ENCODE measurements around the gene DBNDD1. TPM values are rescaled to one million over a fixed set of nuclear protein-coding genes. Genes with fewer than 3 reads are reported as not detected.
A peak's percentile ranks its signal among the peaks of the same experiment; 100 is the strongest.
"Not testable (repeated sequence)": the region's sequence is repeated elsewhere in the genome, so short reads cannot be mapped to it uniquely, and the experiment has no call there.

The DBNDD1 gene
- total RNA-seq, 1 experiment from 2014 or later: 10.8 TPM

DNA sequence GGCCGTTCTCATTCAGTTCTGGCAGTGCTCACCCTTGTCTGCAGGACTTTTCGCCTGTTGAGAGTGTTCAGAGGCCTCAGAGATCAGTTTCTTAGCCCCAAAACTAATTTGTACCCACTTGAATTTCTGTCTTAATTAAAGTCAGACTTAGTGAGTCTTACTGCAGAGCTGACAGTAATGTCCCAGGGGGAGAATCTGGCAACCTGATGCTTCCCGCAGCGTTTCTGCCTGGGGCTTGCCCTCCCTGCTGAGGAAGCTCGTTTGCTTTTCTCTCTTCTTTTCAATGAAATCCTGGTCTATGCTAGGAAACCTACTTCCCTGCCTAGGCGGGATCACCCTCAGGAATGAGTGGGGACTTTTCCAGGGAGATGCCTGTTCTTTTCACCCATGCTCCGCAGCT lies 25.3 kb downstream of the DBNDD1 start:
- no peak for DNase-seq (ENCODE audit: low read depth)

GRCh38 chr16:89993377-89993776 lies 25.9 kb downstream of the DBNDD1 start:
- DNase-seq (ENCODE audit: low read depth): no peak

- DNase-seq (ENCODE audit: low read depth): no peak
Measured at GRCh38 chr16:89990799-89991198, 28.5 kb downstream of the DBNDD1 start.

DNA sequence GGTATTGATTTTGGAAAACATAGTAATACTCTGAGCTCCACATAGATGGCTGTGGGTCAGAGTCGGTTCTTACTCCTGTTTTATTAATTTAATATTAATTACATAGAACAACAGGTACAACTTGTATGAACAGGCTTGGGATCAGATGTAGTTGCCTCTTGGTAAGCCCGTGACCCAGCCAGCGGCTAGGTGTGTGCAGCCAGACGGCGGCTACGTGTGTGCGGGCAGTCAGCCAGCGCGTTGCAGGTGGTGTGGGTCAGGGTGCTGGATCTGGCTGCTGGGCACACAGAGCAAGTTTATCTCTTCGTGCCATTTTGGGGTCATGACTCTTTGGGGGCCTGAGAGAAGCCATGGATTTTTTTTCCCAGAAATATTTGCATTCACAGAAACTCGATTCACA lies 30.3 kb downstream of the DBNDD1 start:
- DNase-seq (ENCODE audit: low read depth): no peak

DNA sequence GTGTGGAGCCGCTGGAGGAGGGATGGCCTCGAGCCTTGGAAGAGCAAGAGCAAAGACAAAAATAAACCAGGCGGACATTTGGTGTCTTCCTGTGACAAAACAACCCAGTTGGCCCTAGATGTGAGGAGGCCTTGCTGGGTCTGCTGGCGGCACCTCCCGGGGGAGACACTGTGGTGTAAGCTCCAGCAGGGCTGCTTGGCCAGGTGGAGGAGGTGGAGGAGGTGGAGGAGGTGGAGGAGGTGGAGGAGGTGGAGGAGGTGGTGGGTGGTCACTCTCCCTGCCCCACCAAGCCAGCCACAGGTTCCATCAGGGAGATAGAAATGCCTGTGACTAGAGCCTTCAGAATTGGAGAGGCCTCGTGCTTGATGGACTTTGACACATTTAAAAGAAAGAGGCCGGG lies 32.1 kb downstream of the DBNDD1 start:
- no peak for DNase-seq (ENCODE audit: low read depth)

DNA sequence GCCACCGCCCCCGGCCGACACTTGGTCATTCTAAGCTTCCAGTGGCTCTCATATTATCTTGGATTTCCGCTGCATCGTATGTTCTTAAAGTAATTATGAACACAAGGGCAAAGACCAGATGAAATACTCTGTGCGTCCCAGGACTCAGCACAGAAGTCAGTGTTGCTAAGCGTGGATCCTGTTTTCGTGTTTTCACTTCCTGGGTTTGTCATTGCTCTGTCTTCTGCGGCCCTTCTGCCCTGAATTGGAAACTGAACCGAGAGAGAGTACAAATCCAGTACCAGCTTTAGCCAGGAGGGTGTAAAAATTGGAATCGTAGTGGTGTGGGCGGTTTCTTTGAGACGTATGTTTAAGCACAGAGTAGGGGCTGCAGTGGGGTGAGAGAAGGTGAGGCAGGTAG lies 32.7 kb downstream of the DBNDD1 start:
- no peak for DNase-seq (ENCODE audit: low read depth)

GRCh38 chr16:89985219-89985618 lies 34.0 kb downstream of the DBNDD1 start:
- DNase-seq (ENCODE audit: low read depth): no peak

DNA sequence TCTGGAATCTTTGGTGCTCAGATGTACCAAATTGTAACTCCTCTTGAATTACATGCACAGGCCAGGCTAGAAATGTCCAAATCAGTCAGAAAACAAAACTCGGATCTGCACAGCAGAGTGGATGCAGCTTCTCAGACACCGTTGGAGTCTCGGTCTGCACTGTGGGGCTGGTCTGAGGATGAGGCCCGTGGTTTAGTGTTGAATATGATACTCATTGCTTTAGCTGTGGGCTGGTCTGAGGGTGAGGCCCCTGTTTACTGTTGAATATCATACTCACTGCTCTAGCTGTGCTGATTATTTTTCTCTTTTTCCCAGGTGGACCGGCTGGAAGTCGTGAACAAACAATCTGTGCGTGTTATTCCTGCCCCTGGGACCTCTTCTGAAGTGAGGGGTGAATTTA lies 35.0 kb downstream of the DBNDD1 start:
- no peak for DNase-seq (ENCODE audit: low read depth)

DNA sequence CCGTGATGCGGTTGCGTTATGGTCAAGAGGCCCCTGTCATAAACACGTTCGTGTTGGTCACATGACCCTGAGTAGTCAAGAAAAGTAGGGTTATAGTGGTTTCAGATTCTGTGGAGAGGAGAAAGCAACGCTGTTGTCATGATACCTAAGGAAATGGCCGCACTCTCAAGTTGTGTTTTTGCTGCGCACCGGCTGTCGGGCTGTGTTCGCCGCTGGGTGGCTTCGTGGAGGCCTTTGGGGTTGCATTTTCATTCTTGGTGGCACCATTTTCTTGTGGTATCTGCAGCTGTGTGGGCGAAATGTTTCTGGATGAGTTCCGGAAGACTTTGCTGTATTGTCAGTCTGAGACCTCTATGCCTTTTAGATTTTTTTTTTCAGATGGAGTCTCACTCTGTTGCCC lies 35.7 kb downstream of the DBNDD1 start:
- DNase-seq (ENCODE audit: low read depth): no peak

GRCh38 chr16:89982318-89982717 lies 36.9 kb downstream of the DBNDD1 start:
- DNase-seq (ENCODE audit: low read depth): no peak

GRCh38 chr16:89981414-89981813 lies 37.8 kb downstream of the DBNDD1 start:
- DNase-seq (ENCODE audit: low read depth): no peak

- DNase-seq (ENCODE audit: low read depth): no peak
Measured at GRCh38 chr16:89974870-89975269, 44.4 kb downstream of the DBNDD1 start.

DNA sequence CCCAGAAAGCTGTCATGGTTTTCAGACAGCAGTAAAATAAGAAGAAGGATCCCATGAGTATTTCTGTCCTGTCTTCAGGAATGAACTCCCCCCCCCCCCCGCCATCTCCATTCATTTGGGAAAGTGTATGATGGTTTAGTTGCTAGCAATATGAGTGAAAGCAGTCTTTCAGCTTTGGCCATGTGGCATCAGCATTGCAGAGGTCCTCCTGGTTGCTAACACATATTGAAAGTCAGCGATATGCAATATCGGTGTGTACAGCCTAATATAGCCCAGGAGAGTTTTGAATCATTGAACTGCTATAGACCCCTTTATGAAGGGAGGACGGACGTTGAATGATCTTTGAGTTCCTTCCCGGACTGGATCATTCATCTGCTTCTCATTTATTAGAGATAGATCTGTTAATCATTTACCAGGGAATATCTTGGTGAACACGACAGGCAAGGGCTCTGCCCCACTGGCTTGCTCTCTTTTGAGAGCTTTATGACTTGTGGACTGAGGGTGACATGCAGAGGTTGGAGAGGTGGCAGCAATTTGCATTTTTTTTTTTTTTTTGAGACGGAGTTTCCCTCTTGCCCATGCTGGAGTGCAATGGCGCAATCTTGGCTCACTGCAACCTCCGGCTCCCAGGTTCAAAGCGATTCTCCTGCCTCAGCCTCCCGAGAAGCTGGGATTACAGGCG lies 45.5 kb downstream of the DBNDD1 start:
- no peak for DNase-seq (ENCODE audit: low read depth)

DNA sequence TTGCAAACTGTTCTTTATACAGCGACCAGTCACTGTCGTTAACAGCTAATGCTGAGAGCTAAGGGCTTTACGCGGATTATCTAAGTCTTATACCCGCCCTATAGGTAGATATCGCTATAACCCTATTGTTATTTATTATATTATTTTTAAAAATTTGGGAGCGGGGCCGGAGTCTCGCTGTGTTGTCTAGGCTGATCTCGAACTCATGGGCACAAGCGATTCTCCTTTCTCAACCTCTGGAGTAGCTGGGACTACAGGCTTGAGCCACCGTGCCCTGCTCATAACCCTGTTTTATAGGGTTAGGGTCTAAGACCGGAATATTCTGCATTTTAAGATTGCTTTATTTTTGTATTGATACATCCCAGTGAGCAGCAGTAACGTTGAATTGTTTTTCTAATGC lies 46.0 kb downstream of the DBNDD1 start:
- no peak for DNase-seq (ENCODE audit: low read depth)

GRCh38 chr16:89972244-89973234 lies 46.7 kb downstream of the DBNDD1 start:
- peak; percentile 88 for DNase-seq (ENCODE audit: low read depth)

- DNase-seq (ENCODE audit: low read depth): no peak
Measured at GRCh38 chr16:89971495-89972243, 47.6 kb downstream of the DBNDD1 start.

DNA sequence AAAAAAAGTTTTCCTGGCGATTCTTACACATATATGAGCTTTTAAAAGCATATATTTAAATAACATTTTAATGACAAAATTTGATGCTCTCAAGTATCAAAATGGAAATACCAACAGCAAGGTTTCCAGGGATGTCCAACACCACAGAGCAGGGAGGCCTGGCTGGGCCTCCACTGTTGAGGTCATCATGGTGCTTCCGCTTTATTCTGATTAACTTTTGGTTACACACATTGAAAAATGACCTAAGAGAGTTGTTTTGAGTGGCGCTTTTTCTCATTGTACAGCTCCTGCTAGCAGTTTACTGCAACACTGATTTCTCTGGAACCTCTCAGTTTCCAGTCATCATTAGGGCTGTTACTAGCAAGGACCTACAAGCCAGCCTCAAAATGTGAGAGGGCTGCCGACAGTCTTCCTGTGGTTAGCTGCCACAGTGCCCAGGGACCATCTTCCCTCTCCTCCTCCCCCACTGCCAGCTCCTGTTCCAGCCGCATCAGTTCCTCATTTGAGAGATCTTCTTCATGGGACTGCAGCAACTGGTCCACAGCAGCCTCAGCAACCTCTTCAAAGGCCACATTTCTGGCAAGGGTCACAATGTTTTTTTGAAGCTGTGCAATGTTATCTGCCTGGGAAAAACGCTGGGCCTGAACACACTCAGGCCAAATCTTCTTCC lies 49.4 kb downstream of the DBNDD1 start:
- no peak for DNase-seq (ENCODE audit: low read depth)

DNA sequence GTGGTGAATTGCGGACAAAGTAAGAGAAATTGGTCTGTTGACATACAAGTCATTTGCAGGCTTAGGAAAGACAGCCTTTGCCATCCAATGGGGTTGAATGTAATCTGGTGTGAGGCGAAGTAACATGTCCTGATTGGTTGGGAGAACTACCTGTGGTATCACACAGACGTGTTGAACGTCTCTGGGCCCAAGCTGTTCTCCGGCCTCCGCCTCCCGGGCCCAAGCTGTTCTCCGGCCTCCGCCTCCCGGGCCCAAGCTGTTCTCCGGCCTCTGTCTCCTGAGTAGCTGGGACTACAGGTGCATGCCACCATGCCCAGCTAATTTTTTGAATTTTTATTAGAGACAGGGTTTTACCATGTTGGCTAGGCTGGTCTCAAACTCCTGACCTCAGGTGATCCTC lies 51.2 kb downstream of the DBNDD1 start:
- DNase-seq (ENCODE audit: low read depth): not testable (repeated sequence)

DNA sequence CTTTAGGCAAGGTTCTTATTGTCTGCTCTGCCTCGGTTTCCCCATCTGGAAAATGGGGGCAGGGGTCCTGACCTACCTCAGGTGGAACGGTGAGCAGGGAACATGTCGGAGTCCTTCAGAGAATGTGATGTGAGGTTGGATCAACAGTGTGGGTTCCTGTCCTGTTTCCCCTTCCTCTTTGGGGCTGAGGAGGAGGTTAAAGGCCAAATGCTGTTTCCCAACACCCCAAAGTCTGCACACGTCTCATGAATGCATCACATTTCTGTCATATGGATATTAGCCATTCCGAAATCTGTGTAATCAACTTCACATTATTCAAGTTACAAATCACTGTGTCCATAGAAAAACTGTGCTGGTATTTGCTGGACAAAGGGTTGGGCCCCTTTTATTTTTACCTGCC lies 51.8 kb downstream of the DBNDD1 start:
- DNase-seq (ENCODE audit: low read depth): not testable (repeated sequence)

GRCh38 chr16:89966756-89967155 lies 52.5 kb downstream of the DBNDD1 start:
- no peak for DNase-seq (ENCODE audit: low read depth)

DNA sequence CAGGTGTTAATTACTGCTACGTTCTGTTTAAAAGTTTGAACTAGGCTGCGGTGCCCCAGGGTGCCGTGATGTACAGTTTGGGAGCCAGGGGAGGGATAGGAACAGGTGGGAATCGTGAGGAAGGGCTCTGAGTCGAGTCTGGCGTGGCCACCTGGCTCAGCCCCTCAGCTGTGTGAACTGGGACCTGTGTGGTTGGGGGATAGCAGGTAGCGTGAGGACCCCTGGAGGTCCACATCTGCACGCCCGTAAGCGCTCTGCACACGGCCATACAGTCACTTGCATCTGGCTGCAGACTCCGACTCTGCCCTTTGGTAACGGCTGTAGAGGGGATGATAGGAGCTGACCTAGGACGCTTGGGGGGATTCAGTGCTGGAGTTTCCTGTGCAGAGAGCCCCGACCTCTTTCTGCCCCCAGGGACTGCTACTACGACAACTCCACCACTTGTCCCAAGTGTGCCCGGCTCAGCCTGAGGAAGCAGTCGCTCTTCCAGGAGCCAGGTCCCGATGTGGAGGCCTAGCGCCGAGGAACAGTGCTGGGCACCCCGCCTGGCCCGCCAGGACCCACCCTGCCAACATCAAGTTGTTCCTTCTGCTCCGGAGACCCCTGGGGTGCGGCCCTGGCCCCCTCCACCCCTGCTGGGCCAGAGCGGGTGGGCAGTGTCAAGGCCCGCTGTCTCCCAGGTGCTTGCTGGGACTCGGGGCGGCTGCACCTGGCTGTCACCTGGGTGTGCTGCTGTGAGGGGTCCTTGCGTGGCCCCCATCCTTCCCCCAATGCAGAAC lies 53.6 kb downstream of the DBNDD1 start:
- no peak for DNase-seq (ENCODE audit: low read depth)
